ENCODE measurements around the gene TREH. TPM values are rescaled to one million over a fixed set of nuclear protein-coding genes. Genes with fewer than 3 reads are reported as not detected.

TREH gene
- polyA plus RNA-seq, 1 of the 3 experiments (the other 2 are of a cell fraction), result not detected

- CTCF ChIA-PET, result interaction anchor here (2.0 kb wide), 1 partner anchor 16 kb away, joined by 9 read pairs; no protein-coding TSS in a partner anchor
- no peak overlapping the region for H3K27ac ChIP-seq (ENCODE audit: low read depth in 2 of 2, low read length in 1 of 2)
Measured at GRCh38 chr11:118706546-118706825, 27.0 kb upstream of the TREH start.

GRCh38 chr11:118705791-118706545 is 26.5 kb upstream of the TREH start:
- H3K9ac ChIP-seq, result no peak overlapping the region
- no peaks in the 10 kb centered on the region for H3K9me2 ChIP-seq
- H3K4me1 ChIP-seq (ENCODE audit: control insufficient read depth in 1 of 2, insufficient read depth in 2 of 2, low read depth in 1 of 2, low read length in 1 of 2), result peaks cover 0 to 12% of the 10 kb centered on the region in 2 experiments; a peak in 1 of 4 replicates
- POLR2A ChIA-PET, result no interaction called here
- H3K27ac ChIP-seq (ENCODE audit: low read depth in 2 of 2, low read length in 1 of 2), result no peak overlapping the region; a peak in 1 of 4 replicates
- no peaks in the 10 kb centered on the region for H3F3A ChIP-seq (replicated peaks; ENCODE audit: insufficient read depth)
- whole genome bisulfite sequencing (ENCODE audit: low lambda C conversion rate), result 66% methylated on average over 12 of the region's 12 CpGs
- H3K9me3 ChIP-seq, result no peaks in the 10 kb centered on the region
- H4K20me1 ChIP-seq (ENCODE audit: insufficient read depth), result no peaks in the 10 kb centered on the region
- no peak overlapping the region for H3K4me3 ChIP-seq (ENCODE audit: low read depth in 2 of 2, low read length in 1 of 2)
- peaks cover under 1% of the 10 kb centered on the region; the same call in 1 of the 2 replicates for H3K27me3 ChIP-seq (ENCODE audit: insufficient read depth)
- no peak overlapping the region for H3K4me2 ChIP-seq
- H2AFZ ChIP-seq (ENCODE audit: low read depth), result no peak overlapping the region
- CTCF ChIA-PET, result interaction anchor here (1.1 to 2.0 kb wide), 4 partner anchors 11 to 47 kb away, joined by 3 to 9 read pairs (median 4); no protein-coding TSS in a partner anchor
- H3K36me3 ChIP-seq (replicated peaks in 1 of 2; ENCODE audit: control insufficient read depth in 1 of 2, insufficient read depth in 2 of 2, low read length in 1 of 2), result no peaks in the 10 kb centered on the region
- DNase-seq, result peak; percentile 38
- no peaks in the 10 kb centered on the region for H3K79me2 ChIP-seq (ENCODE audit: insufficient read depth)
- TF ChIP-seq EZH2phosphoT487 (IDR thresholded peaks at IDR 0.05; ENCODE audit: borderline replicate concordance, low read depth) (no peak), USF2 (IDR thresholded peaks at IDR 0.05; ENCODE audit: borderline replicate concordance, low read depth, low read length) (no peak), ZBTB33 (IDR thresholded peaks at IDR 0.05; ENCODE audit: borderline replicate concordance, low read depth) (no peak), IRF3 (IDR thresholded peaks at IDR 0.05; ENCODE audit: low read depth, low read length) (no peak), TEAD4 (IDR thresholded peaks at IDR 0.05; ENCODE audit: borderline replicate concordance, insufficient read depth) (no peak), USF1 (IDR thresholded peaks at IDR 0.05; ENCODE audit: borderline replicate concordance, low read depth) (no peak), PBX3 (IDR thresholded peaks at IDR 0.05) (no peak), EP300 (IDR thresholded peaks at IDR 0.05; ENCODE audit: borderline replicate concordance in 1 of 2, low read depth in 1 of 2, low read length in 1 of 2) (no peak; a peak in 1 of 4 replicates), NRF1 (IDR thresholded peaks at IDR 0.05; ENCODE audit: low read depth, low read length) (no peak)

More at GRCh38 chr11:118706546-118706825, 27.0 kb upstream of the TREH start:
- Histone ChIP-seq H3K79me2 (ENCODE audit: insufficient read depth) (no peaks in the 10 kb centered on the region), H3F3A (replicated peaks; ENCODE audit: insufficient read depth) (no peaks in the 10 kb centered on the region), H3K9me3 (no peaks in the 10 kb centered on the region), H3K4me2 (no peak overlapping the region), H3K9ac (no peak overlapping the region), H3K9me2 (no peaks in the 10 kb centered on the region), H3K27me3 (ENCODE audit: insufficient read depth) (peaks cover 6% of the 10 kb centered on the region; the same call in 1 of the 2 replicates), H3K36me3 (replicated peaks in 1 of 2; ENCODE audit: control insufficient read depth in 1 of 2, insufficient read depth in 2 of 2, low read length in 1 of 2) (no peaks in the 10 kb centered on the region), H2AFZ (ENCODE audit: low read depth) (no peak overlapping the region), H3K4me1 (ENCODE audit: control insufficient read depth in 1 of 2, insufficient read depth in 2 of 2, low read depth in 1 of 2, low read length in 1 of 2) (peaks cover 0 to 12% of the 10 kb centered on the region in 2 experiments; a peak in 1 of 4 replicates), H4K20me1 (ENCODE audit: insufficient read depth) (no peaks in the 10 kb centered on the region), H3K4me3 (ENCODE audit: low read depth in 2 of 2, low read length in 1 of 2) (no peak overlapping the region)
- no peak for DNase-seq
- no peak for TF ChIP-seq RFX5 (IDR thresholded peaks at IDR 0.05; ENCODE audit: low read length)
- no peak for TF ChIP-seq GABPA (IDR thresholded peaks at IDR 0.05; ENCODE audit: low read depth)
- TF ChIP-seq SIN3A (IDR thresholded peaks at IDR 0.05; ENCODE audit: borderline replicate concordance, low read depth, low read length), result no peak
- no peak for TF ChIP-seq NFIC (IDR thresholded peaks at IDR 0.05; ENCODE audit: borderline replicate concordance)
- TF ChIP-seq POLR2AphosphoS5 (IDR thresholded peaks at IDR 0.05; ENCODE audit: low read depth, low read length), result no peak
- TF ChIP-seq RAD21 (IDR thresholded peaks at IDR 0.05; ENCODE audit: low read length), result no peak
- TF ChIP-seq RXRA (IDR thresholded peaks at IDR 0.05; ENCODE audit: borderline replicate concordance, low read depth), result no peak
- TF ChIP-seq CTCF (IDR thresholded peaks at IDR 0.05), result no peak
- POLR2A ChIA-PET, result no interaction called here
- 83% methylated on average over 7 of the region's 7 CpGs for WGBS (ENCODE audit: low lambda C conversion rate)

Data from SK-N-SH (cell line).